Measurements from ENCODE around the gene EPB41L5. TPM values are rescaled to one million over a fixed set of nuclear protein-coding genes. Genes with fewer than 3 reads are reported as not detected.
"Not testable (repeated sequence)": the region's sequence is repeated elsewhere in the genome, so short reads cannot be mapped to it uniquely, and the experiment has no call there.

EPB41L5 gene
- polyA plus RNA-seq, 1 donor (not counting 4 experiments of a cell fraction or from before 2014, with no cell fraction given) = 17.8 TPM

- H3K9me3 ChIP-seq (ENCODE audit: control insufficient read depth, low read depth, low read length) = no peaks in the 10 kb centered on the region
- H3K4me2 ChIP-seq (ENCODE audit: control insufficient read depth, extremely low read depth, insufficient read depth, low read depth, low read length) = no peak overlapping the region
- H2AFZ ChIP-seq (ENCODE audit: control insufficient read depth, low read length) = no peak overlapping the region
- TF ChIP-seq CTCF (optimal IDR thresholded peaks at IDR 0.05 in 1 of 3, IDR thresholded peaks at IDR 0.05 in 1 of 3, conservative IDR thresholded peaks at IDR 0.05 in 1 of 3; ENCODE audit: extremely low read depth in 1 of 3, insufficient read depth in 2 of 3, low read length in 3 of 3) = no peak
- TF ChIP-seq EZH2 (IDR thresholded peaks at IDR 0.05; ENCODE audit: low read length) = no peak
- no peaks in the 10 kb centered on the region for H3K36me3 ChIP-seq (ENCODE audit: control insufficient read depth in 2 of 2, extremely low read depth in 1 of 2, insufficient read depth in 2 of 2, low read length in 2 of 2)
- no peak for DNase-seq (ENCODE audit: low read depth, low spot score)
- H3K27me3 ChIP-seq (ENCODE audit: control insufficient read depth, extremely low read depth, insufficient read depth, low read length) = no peaks in the 10 kb centered on the region
- no peaks in the 10 kb centered on the region for H3K9me1 ChIP-seq (ENCODE audit: control insufficient read depth, extremely low read depth, insufficient read depth, low read length)
- no peaks in the 10 kb centered on the region for H3K79me2 ChIP-seq (ENCODE audit: control insufficient read depth, insufficient read depth, low read length)
- no peak overlapping the region for H3K27ac ChIP-seq (ENCODE audit: control insufficient read depth, insufficient read depth, low read length)
- H3K9ac ChIP-seq (ENCODE audit: control insufficient read depth, extremely low read depth, insufficient read depth, low read length) = no peak overlapping the region
- no peaks in the 10 kb centered on the region for H4K20me1 ChIP-seq (ENCODE audit: control insufficient read depth, extremely low read depth, insufficient read depth, low read length)
- FAIRE-seq = no peak
- dilution Hi-C loops (cut with MboI; ENCODE audit: extremely low pct_ligation_motif_present, low sequenced_read_pairs) = no loop called here
- H3K4me3 ChIP-seq (ENCODE audit: control insufficient read depth in 2 of 3, extremely low read depth in 1 of 3, insufficient read depth in 2 of 3, low read depth in 1 of 3, low read length in 3 of 3) = no peak overlapping the region
- H3K4me1 ChIP-seq (ENCODE audit: control insufficient read depth, extremely low read depth, insufficient read depth, low read length) = no peaks in the 10 kb centered on the region
Measured at GRCh38 chr2:119996148-119996547, 16.7 kb upstream of the EPB41L5 start.

- H3K9me1 ChIP-seq (ENCODE audit: control insufficient read depth, extremely low read depth, insufficient read depth, low read length); H4K20me1 ChIP-seq (ENCODE audit: control insufficient read depth, extremely low read depth, insufficient read depth, low read length); DNase-seq (ENCODE audit: low read depth, low spot score); H3K4me3 ChIP-seq (ENCODE audit: control insufficient read depth in 2 of 3, extremely low read depth in 1 of 3, insufficient read depth in 2 of 3, low read depth in 1 of 3, low read length in 3 of 3); H3K36me3 ChIP-seq (ENCODE audit: control insufficient read depth in 2 of 2, extremely low read depth in 1 of 2, insufficient read depth in 2 of 2, low read length in 2 of 2); dilution Hi-C loops (cut with MboI; ENCODE audit: extremely low pct_ligation_motif_present, low sequenced_read_pairs); H3K9ac ChIP-seq (ENCODE audit: control insufficient read depth, extremely low read depth, insufficient read depth, low read length); H3K4me2 ChIP-seq (ENCODE audit: control insufficient read depth, extremely low read depth, insufficient read depth, low read depth, low read length); H3K27ac ChIP-seq (ENCODE audit: control insufficient read depth, insufficient read depth, low read length); H3K4me1 ChIP-seq (ENCODE audit: control insufficient read depth, extremely low read depth, insufficient read depth, low read length); H2AFZ ChIP-seq (ENCODE audit: control insufficient read depth, low read length); H3K27me3 ChIP-seq (ENCODE audit: control insufficient read depth, extremely low read depth, insufficient read depth, low read length); H3K9me3 ChIP-seq (ENCODE audit: control insufficient read depth, low read depth, low read length); FAIRE-seq; H3K79me2 ChIP-seq (ENCODE audit: control insufficient read depth, insufficient read depth, low read length): not testable (repeated sequence)
Measured at GRCh38 chr2:119996896-119997891, 15.7 kb upstream of the EPB41L5 start.

Data from keratinocyte (primary cell).